NK-92 (cell line): ENCODE results near the gene CYP4F22.

Experiments used
- DNase-seq: peaks from one replicate; lab custom pipeline; 2025; ENCODE audit not compliant: unreplicated experiment; lab: John Stamatoyannopoulos, UW

The CYP4F22 gene

DNA sequence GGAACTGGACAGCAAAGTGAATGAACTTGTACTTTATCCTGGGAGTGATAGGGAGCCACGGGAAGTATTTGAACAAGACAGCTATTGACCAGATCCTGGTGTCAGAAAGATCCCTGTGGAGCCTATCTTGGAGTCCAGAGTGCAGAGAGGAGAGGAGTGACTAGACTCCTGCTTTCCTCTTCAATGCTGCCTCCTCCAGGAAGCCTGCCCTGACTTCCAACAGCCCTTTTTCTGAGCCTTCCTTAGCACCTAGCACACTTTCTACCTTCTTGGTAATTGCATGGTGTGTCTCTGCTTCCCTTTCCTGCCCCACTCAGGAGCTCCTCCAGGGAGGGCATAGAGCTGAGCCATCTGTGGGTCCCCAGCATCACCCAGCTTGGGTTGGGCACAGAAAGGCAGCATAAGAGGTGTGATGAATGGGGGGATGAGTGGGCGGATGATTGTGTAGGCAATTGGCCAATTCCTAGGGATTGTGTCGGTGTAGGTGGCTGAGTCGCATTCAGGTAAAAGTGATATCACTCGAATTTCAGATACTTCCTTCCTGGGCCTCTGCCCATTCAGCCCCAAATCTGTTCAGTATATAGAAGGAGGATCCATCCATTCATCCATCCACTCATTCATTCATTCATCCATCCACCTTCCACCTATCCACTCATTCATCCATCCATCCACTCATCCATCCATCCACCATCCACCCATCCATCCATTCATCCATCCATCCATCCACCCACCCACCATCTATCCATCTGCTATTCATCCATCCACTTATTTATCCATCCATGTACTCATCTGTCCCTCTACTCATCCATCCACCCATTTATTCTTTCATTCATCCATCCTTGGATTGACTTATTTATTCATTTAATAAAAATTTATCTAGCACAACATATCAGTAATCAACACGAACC lies 26.9 kb downstream of the CYP4F22 start:
- no peak for DNase-seq

DNA sequence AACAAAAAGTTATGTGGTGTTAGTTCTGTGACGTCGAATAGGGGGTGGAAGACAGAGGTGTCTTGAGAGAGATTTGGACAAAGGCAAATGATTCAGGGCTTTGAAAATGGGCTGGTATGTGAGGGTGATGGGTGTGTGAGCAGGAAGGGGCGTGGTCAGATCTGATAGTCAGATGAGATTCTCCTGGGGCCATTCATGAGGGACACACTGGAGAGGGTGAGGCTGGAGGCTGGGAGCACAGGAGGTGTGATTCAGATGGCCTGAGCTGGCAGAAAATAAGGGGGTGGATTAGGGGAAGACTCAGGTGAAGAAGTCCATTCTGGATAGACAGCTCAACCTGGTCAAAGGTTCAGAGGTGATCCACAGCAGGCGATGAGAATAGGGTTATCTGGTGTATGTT lies 28.0 kb downstream of the CYP4F22 start:
- DNase-seq = no peak

DNA sequence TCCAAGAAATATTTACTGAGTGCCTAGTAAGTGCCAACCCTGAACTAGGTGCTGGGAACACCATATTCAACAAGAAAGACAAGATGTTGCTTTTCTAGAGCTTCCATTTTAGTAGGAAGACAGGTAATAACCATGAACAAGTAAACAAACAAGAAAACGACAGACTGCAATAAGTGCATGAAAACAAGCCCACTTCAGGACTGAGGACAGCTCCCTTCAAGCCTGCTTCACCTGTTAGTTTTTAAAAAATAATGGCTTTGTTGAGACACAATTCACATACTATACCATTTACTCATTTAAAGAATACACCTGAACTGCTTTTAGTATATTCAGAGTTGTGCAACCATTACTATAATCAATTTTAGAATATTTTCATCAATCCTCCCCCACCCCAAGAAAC lies 30.4 kb downstream of the CYP4F22 start:
- no peak for DNase-seq

DNA sequence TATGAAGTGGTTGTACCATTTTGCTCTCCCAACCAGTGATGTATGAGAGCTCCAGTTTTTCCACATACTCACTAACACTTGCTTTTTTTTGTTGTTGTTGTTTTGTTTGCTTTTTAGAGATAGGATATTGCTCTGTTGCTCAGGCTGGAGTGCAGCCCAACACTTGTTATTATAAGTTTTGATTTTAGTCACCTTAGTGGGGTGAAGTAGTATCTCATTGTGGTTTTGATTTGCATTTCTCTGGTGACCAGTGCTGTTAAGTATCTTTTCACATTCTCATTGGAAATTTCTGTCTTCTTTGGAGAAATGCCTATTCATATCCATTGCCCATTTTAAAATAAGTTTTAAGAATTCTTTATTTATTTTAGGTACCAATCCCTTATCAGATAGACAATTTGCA lies 31.3 kb downstream of the CYP4F22 start:
- DNase-seq = no peak

DNA sequence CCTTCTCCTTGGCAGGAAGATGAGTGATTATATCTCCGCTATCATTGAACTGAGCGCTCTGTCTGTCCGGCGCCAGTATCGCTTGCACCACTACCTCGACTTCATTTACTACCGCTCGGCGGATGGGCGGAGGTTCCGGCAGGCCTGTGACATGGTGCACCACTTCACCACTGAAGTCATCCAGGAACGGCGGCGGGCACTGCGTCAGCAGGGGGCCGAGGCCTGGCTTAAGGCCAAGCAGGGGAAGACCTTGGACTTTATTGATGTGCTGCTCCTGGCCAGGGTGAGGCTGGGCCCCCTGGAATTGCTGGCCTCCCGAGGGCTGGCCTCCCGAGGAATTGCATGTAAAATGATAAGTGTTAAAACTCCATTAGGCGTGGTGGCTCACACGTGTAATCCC lies 32.1 kb downstream of the CYP4F22 start:
- DNase-seq = no peak

DNA sequence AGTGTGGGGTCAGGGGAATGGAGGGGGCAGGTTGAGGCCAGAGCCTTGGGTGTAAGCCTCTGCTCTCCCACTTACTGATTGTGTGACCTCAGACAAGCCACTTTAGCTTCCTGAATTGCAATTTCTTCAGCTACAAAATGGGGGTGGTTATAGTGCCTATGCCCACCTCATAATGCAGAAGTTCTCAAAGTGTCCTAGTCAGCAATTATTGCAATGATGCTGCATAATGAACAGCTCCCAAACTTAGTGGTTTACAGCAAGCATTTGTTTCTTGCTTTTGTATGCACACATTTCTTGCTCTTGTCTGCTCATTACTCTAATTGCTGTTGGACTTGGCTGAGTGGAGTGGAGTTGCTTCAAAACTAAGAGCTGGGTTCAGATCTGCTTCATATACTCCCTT lies 36.0 kb downstream of the CYP4F22 start:
- DNase-seq = no peak

DNA sequence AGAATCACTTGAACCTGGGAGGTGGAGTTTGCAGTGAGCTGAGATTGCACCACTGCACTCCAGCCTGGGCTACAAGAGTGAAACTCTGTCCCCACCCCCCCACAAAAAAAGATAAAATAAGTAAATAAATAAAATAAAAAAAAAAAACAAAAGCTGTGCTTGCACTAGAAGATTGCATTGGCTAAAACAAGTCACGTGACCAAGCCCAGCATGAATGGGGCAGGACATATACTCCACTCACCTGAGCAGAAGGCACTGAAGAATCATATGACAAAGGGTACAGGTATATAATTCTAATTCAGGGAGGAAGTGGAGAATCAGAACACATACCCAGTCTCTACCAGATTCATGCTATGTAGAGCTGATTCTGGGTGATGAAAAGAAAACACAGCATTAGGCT lies 36.6 kb downstream of the CYP4F22 start:
- no peak for DNase-seq

DNA sequence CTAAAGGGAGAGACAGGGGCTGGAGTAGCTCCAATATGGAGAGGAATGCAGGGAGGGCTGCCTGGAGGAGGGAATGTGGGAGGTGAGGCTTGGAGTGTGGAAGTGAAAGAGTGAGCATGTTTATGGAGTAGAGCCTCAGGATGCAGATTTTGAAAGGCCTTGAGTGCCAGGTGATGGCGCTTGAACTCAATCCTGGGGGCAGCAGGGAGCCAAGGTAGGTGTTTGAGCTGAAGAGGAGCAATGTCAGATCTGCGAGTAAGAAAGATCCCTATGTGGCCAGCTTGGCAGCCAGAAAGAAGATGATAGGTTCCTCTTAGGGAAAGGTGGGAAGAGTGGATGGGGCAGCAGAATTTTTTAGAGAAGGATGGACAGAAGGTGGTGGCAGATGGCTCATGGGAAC lies 40.3 kb downstream of the CYP4F22 start:
- DNase-seq = no peak

DNA sequence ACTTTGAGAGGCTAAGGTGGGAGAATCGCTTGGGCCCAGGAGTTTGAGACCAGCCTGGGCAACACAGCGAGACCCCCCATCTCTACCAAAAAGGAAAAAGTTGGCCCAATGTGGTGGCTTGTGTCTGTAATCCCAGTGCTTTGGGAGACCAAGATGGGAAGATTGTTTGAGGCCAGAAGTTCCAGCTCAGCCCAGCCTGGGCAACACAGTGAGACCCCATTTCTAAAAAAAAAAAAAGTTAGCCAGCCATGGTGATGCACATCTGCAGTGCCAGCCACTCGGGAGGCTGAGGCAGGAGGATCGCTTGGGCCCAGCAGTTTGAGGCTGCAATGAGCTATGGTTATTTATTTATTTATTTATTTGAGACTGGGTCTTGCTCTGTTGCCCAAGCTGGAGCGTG lies 41.3 kb downstream of the CYP4F22 start:
- DNase-seq = no peak

DNA sequence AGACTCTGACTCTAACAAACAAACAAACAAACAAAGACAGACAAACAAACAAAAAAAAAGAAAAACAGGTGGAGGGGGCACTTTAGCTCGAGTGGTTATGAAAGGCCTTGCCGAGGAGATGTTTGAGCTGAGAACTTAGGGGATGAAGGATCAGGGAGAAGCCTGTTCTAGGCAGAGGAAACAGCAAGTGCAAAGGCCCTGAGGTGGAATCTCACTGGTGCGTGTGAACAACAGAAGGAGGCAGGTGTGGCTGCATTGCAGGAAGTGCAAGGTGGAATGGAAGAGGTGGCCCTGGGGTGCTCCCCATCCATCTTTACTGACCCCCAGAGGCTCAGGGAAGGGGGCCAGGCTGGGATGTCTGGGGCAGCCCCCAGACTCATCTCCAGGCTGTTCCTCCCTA lies 41.9 kb downstream of the CYP4F22 start:
- no peak for DNase-seq

DNA sequence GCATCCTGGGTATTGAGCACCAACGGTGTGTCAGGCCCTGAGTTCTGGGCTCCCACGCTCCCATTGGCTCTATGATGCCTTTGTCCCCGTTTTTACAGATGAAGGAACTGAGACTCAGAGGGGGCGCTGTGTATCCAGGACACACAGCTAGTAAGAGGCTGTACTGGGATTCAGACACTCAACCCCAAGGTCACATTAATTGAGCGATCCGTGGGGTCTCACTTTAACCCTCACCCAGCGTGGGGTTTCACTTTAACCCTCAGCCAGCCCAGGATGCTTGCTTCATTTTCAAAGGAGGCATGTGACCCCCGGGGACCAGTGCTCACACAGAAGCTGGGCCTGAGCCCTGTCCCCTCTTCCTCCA lies 42.6 kb downstream of the CYP4F22 start:
- no peak for DNase-seq

DNA sequence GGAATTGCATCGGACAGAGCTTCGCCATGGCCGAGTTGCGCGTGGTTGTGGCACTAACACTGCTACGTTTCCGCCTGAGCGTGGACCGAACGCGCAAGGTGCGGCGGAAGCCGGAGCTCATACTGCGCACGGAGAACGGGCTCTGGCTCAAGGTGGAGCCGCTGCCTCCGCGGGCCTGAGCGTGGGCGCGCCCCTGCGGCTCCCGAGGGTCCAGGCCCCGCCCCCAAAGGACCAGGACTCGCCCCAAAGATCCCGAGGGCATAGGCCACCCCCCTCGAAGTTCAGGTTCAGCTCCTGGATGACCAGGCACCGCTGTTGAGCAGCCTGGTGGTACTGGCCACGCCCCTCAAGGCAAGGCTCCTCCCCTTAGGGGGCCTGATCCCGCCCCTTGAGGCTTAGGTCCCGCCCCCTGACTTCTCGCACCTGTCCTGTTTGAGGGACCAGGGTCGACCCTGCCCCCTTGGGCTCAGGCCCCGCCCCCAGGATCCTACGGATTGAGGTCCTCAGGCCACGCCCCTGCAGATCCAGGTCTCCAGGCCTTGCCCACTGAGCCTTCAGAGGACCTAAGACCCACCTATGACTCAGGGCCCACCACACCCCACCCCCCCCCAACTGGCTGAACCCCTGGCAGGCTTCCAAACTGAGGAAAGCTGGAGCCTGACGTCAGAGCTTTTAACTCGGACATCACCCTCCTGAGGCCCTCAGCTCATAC lies 43.1 kb downstream of the CYP4F22 start:
- no peak for DNase-seq

DNA sequence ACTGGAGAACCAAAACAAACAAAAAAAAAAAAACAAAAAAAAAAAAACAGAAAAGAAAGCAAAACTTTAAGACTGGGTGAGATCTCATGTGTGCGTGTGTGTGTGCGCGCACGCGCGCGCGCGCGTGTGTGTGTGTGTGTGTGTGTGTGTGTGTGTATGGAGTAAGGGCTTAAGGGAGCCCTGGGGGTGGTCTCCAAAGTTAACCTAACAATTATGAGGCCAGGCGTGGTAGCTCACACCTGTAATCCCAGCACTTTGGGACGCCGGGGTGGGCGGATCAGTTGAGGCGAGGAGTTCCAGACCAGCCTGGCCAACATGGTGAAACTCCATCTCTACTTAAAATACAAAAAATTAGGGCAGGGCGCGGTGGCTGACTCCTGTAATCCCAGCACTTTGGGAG lies 46.7 kb downstream of the CYP4F22 start:
- no peak for DNase-seq

DNA sequence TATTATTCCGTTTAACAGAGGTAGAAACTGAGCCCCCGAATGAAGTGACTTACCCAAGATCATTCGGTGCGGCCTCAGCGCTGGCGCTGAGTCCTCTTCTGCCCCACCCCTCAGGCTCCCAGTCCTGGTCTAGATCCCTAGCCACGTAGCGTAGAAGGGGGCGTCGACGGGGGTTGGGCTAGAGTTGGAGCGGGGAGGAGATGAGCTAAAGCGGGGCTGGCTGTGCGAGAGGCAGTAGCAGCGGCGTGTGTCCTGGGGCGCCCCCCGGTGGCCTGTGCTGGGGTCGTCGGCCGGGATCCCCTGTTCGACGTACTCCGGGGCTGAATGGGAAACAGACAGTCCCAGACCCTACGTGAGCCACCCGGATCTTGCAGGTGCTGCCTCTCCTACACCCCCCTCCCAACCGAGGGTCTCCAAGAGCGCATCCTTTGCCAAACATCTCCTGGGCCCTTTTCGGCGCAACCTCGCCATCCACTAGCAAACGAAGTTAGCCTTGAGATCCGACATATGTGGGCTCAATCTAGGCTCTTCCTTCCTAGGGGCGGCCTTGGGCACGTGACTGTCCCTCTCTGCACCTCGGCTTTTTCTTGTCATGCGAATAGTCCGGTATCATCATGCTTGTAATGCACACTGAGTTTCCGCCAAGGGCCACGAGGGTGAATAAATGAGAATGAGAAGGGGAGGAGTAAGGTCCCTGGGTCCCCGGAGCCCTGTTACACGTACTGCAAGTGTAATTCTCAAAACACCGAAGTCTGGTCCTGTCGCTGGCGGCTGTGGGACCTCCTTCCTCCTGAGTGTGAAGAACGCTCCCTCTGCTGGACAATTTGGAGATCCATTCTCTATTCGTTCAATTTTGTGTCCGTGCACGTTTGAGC lies 47.7 kb downstream of the CYP4F22 start:
- DNase-seq = peak; percentile 69

DNA sequence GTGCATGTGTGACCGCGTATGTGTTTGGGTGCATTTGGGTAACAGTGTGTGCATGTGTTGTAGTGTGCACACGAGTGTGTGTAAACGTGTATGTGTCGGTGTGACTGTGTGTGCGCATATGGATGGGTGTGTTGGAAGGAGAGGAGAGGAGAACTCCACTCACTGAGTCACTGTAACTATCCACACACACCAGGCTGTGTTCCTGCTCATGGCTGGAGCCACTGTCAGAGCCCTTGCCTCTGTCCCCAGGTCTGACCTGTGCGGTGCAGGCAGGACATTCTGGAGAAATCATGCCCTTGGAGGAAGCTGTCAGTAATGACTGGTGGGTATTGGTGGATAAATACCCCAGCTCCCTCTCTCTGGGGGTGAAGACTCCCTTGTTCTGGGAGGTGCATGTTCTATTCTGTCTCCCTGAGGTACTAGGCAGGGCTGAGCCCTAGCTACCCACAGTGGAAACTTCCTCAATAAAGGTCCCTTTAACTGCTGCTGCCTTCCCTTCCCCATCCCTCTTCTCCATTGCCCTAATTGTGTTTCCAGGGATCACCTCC lies 48.4 kb downstream of the CYP4F22 start:
- no peak for DNase-seq

DNA sequence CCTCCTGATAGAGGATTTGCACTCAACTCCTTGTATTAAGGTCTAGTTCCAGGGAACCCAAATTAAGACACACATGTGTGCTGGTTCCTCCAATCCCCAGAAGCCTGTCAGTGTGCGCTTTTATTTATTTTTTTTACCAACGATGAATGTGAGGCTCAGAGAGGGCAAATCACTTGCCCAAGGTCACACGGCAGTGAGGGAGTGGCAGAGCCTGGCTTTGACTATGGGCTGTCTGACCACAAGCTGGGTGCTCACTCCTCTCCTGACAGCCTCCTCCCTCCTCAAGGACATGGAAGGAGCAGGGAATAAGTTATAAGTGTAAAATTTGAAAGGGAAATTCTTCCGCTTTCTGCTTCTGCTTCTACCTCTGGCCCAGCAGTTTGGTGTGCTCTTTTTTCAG lies 48.9 kb downstream of the CYP4F22 start:
- no peak for DNase-seq

DNA sequence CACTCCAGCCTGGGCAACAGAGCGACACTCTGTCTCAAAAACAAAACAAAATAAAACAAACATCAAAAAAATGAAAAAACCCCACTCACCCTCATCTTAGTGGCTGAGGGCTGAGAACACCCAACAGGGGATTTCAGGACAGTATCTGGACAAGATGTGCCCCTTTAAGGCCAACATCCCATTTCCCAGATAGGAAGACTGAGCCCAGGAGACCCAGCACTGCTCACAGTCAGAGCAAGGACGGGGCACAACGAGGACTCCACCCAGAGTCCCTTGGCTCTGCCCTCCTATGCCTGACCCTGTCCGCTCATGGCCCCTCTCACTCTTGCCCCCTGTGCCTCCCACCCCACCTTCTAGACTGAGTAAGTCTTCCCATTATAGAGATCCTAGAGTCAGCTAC lies 53.8 kb downstream of the CYP4F22 start:
- DNase-seq = no peak

DNA sequence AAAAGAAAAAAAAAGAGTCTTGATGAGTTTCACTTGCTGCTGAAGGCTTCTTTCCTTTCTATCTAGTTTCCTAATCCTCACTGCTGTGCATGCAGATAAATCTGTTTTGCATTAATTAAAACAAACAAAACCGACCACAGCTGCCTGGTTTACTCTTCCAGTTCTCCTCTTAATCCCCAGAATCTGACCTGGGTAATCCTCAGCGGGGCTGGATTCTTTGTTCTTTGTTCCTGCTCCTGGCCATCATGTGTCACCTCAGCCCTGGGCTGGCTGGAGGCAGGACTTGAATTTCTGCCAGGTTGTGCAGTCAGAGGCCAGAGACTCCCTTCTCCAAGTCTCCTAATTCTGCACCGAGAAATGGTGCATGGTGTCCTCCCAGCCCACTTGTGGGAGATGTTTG lies 54.5 kb downstream of the CYP4F22 start:
- no peak for DNase-seq

DNA sequence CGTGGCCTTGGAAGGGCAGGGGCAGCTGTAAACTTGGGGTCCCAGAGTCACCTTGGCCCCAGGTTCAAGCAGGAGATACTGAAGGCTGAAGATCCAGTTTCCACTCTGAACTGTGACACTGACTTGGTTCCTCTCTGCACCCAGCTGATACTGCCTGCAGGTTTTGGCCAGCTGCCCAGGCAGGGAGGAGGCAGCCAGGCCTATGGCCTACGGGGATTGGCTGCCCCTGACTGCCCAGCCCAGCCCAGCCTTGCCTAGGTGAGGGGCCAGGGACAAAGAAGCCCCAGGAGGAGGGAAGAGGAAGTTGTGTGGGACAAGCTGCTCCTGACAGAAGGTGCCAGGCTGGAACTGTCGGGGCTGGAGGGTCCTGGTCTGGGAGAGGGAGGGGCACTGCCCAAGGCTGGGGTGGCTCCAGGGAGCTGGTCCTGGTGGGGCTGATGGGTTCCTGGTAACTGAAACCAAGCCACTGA lies 55.0 kb downstream of the CYP4F22 start:
- DNase-seq = no peak

DNA sequence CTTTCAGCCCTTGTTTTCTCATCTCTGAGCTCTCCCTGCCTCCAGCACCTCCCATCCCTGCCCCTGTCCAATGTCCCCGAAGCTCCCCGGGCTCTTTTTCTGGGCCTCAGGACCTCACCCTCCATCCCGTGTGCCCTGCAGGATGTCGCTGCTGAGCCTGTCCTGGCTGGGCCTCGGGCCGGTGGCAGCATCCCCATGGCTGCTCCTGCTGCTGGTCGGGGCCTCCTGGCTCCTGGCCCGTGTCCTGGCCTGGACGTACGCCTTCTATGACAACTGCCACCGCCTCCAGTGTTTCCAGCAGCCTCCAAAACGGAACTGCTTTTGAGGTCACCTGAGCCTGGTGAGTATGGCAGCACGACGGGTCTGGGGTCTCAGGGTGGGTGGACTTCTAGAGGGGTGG lies 55.6 kb downstream of the CYP4F22 start:
- DNase-seq = no peak

DNA sequence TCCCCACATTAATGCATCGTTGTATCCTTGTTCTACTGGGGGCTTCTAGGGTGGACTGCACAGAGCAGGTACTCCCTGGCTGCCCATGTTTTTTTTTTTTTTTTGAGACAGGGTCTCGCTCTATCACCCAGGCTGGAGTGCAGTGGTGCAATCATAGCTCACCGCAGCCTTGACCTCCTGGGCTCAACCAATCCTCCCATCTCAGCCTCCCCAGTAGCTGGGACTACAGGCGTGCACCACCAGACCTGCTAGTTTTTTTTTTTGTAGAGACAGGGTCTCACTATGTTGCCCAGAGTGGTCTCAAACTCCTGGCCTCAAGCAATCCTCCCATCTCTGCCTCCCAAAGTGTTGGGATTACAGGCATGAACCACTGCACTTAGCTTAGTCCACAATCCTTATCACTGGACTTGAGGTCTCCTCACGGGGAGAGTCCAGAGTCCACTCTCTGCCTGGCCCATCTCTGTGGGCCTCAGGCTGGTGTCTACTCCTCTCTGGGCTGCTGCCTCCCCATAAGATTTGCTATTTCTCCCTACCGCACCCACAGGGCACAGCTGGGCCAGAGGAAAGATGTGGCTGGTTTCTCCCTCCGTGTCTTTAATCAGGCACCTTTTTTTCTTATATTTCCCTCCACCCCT lies 56.3 kb downstream of the CYP4F22 start:
- DNase-seq = no peak
